Panc1 (cell line): ENCODE results near the gene FOSL2. TPM values are rescaled to one million over a fixed set of nuclear protein-coding genes. Genes with fewer than 3 reads are reported as not detected.

Experiments used
- ATAC-seq: fragments of 200-7000 bp; cut with Tn5 transposase; 2 replicates; pipeline ENCODE4 v1.9.1; 2020; ENCODE audit warnings: mild to moderate bottlenecking, moderate library complexity
- BruUV-seq: library from RNA; stranded (reverse); fragments of 400-500 nt; replicated peaks from 2 replicates; lab custom pipeline; 2021; lab: Mats Ljungman, UMichigan
- CTCF ChIA-PET: fragments of 300-600 bp; sonication (Branson Sonifier 250); formaldehyde crosslinking; loops from one replicate; lab custom pipeline; 2022; ENCODE audit warnings: antibody characterized with exemption; lab: Charles Lee
- POLR2A ChIA-PET: fragments of 300-600 bp; sonication (Branson Sonifier 250); formaldehyde crosslinking; loops from one replicate; lab custom pipeline; 2022; ENCODE audit warnings: antibody characterized with exemption; lab: Charles Lee
- DNase-seq: peaks from one replicate; pipeline ENCODE4 v3.0.0-alpha.2; 2010; ENCODE audit warnings: low read depth, low spot score
- H3K27ac ChIP-seq: 2 replicates; pipeline ENCODE4 v1.5.1; 2011; ENCODE audit warnings: mild to moderate bottlenecking, low read length, inconsistent platforms
- H3K27me3 ChIP-seq: fragments of 200-500 bp; sonication (Bioruptor generic); 2 replicates; pipeline ENCODE4 v1.6.0; 2014; ENCODE audit warnings: low read length, inconsistent platforms; ENCODE audit not compliant: control insufficient read depth, insufficient read depth
- H3K36me3 ChIP-seq: fragments of 200-500 bp; sonication (Bioruptor generic); 2 replicates; pipeline ENCODE4 v1.5.1; 2014; ENCODE audit warnings: inconsistent platforms, mild to moderate bottlenecking, low read length, moderate library complexity; ENCODE audit not compliant: control insufficient read depth, insufficient read depth
- H3K4me1 ChIP-seq: 2 replicates; pipeline ENCODE4 v1.5.1; 2011; ENCODE audit warnings: inconsistent platforms, mild to moderate bottlenecking, low read length, moderate library complexity; ENCODE audit not compliant: control insufficient read depth, insufficient read depth
- H3K4me3 ChIP-seq, 2 experiments: 2 replicates each; pipeline ENCODE4 v1.5.1; 2011 to 2012; ENCODE audit warnings: low read depth in 2 of 2, low read length in 2 of 2, mild to moderate bottlenecking in 2 of 2, inconsistent platforms in 1 of 2, moderate library complexity in 1 of 2
- H3K9me3 ChIP-seq: fragments of 200-500 bp; sonication (Bioruptor generic); 2 replicates; pipeline ENCODE4 v1.5.1; 2014; ENCODE audit warnings: low read depth, mild to moderate bottlenecking, inconsistent platforms, low read length, moderate library complexity; ENCODE audit not compliant: control insufficient read depth, insufficient read depth
- CTCF ChIP-seq: fragments of 450-650 bp; IDR thresholded peaks from 2 replicates; pipeline ENCODE4 v1.5.1; 2017; ENCODE audit warnings: mild to moderate bottlenecking
- POLR2AphosphoS5 ChIP-seq: IDR thresholded peaks from 2 replicates; pipeline ENCODE4 v1.6.1; 2012; ENCODE audit warnings: mild to moderate bottlenecking, low read depth, low read length, moderate library complexity
- REST ChIP-seq, 2 experiments: IDR thresholded peaks; 2 replicates each; pipeline ENCODE4 v1.6.1; 2011 to 2012; ENCODE audit warnings: low read depth in 2 of 2, control low read depth in 1 of 2, low read length in 1 of 2, mild to moderate bottlenecking in 1 of 2, moderate library complexity in 1 of 2; ENCODE audit not compliant: insufficient read depth in 1 of 2
- SIN3A ChIP-seq: IDR thresholded peaks from 2 replicates; pipeline ENCODE4 v1.6.1; 2012; ENCODE audit warnings: low read depth, mild to moderate bottlenecking, low read length, moderate library complexity, borderline replicate concordance; ENCODE audit not compliant: insufficient read depth
- TCF7L2 ChIP-seq: IDR thresholded peaks from 2 replicates; pipeline ENCODE4 v1.6.1; 2011; ENCODE audit warnings: mild to moderate bottlenecking, low read depth, low read length, inconsistent platforms
- in situ Hi-C: cut with HindIII; loops from 2 replicates; pipeline ENCODE4 v1.10.0; 2016; ENCODE audit warnings: low sequenced_read_pairs, low pct_unique_long_range_greater_than_20kb
- intact Hi-C: fragments of 100-400 bp; cut with micrococcal nuclease; formaldehyde crosslinking; loops from one replicate; pipeline ENCODE4 v1.10.0; 2022; ENCODE audit not compliant: unreplicated experiment
- total RNA-seq: library from RNA; stranded (reverse); gene quantifications from one replicate; pipeline ENCODE4 v1.2.1, GENCODE V29; 2021; ENCODE audit not compliant: unreplicated experiment

Gene FOSL2
- total RNA-seq, 1 experiment from 2014 or later, result 29.0 TPM

- Histone ChIP-seq H3K9me3 (no peaks in the 10 kb centered on the region), H3K4me1 (peaks cover 5% of the 10 kb centered on the region; the same call in 1 of the 2 replicates), H3K4me3 (no peak overlapping the region), H3K36me3 (no peaks in the 10 kb centered on the region), H3K27ac (no peak overlapping the region), H3K27me3 (no peaks in the 10 kb centered on the region)
- no peak for DNase-seq
- TF ChIP-seq SIN3A (no peak), TCF7L2 (no peak), POLR2AphosphoS5 (no peak), REST (IDR thresholded peaks at IDR 0.05; ENCODE audit: insufficient read depth in 1 of 2, low read depth in 2 of 2, low read length in 1 of 2) (no peak), CTCF (no peak)
- ATAC-seq, result no peak
- in situ Hi-C loops (no loop called here), intact Hi-C loops (no loop called here)
- no TSS peak for BruUV-seq
- ChIA-PET CTCF (no interaction called here), POLR2A (no interaction called here)
These were observed 55.5 kb downstream of the FOSL2 start for GRCh38 chr2:28447943-28448792.

- ChIA-PET CTCF (no interaction called here), POLR2A (no interaction called here)
- H3K36me3 ChIP-seq, result no peaks in the 10 kb centered on the region
- no peak overlapping the region for H3K27ac ChIP-seq
- no peak for ATAC-seq
- DNase-seq, result no peak
- no TSS peak for BruUV-seq
- H3K9me3 ChIP-seq, result no peaks in the 10 kb centered on the region
- in situ Hi-C loops (no loop called here), intact Hi-C loops (no loop called here)
- peaks cover 5% of the 10 kb centered on the region; the same call in 1 of the 2 replicates for H3K4me1 ChIP-seq
- no peak overlapping the region for H3K4me3 ChIP-seq
- TF ChIP-seq REST (IDR thresholded peaks at IDR 0.05; ENCODE audit: insufficient read depth in 1 of 2, low read depth in 2 of 2, low read length in 1 of 2), result no peak
- no peak for TF ChIP-seq SIN3A
- TF ChIP-seq TCF7L2, result no peak
- no peak for TF ChIP-seq POLR2AphosphoS5
- no peak for TF ChIP-seq CTCF
- no peaks in the 10 kb centered on the region for H3K27me3 ChIP-seq
These were observed 56.1 kb downstream of the FOSL2 start for GRCh38 chr2:28448793-28449100.
